Suprapubic skin (tissue), 4 donors: ENCODE measurements around the gene SMAD1. TPM values are rescaled to one million over a fixed set of nuclear protein-coding genes. Genes with fewer than 3 reads are reported as not detected.

ENCODE experiments used
- DNase-seq, 2 donors: peaks; one replicate each; pipeline ENCODE4 v3.0.0-alpha.2; 2019; ENCODE audit warnings: low spot score in 2 of 2
- H3K27ac ChIP-seq: fragments of 200-600 bp; sonication (generic); one replicate; pipeline ENCODE4 v1.5.1; 2019
- H3K27me3 ChIP-seq: fragments of 200-600 bp; sonication (generic); one replicate; pipeline ENCODE4 v1.5.1; 2019
- H3K36me3 ChIP-seq: fragments of 200-600 bp; sonication (generic); one replicate; pipeline ENCODE4 v1.5.1; 2019
- H3K4me1 ChIP-seq: fragments of 200-600 bp; sonication (generic); one replicate; pipeline ENCODE4 v1.5.1; 2019
- H3K4me3 ChIP-seq: fragments of 200-600 bp; sonication (generic); one replicate; pipeline ENCODE4 v1.5.1; 2019; ENCODE audit warnings: mild to moderate bottlenecking
- H3K9me3 ChIP-seq: fragments of 200-600 bp; sonication (generic); one replicate; pipeline ENCODE4 v1.5.1; 2019
- EP300 ChIP-seq: sonication (generic); formaldehyde crosslinking; IDR thresholded peaks from one replicate; pipeline ENCODE4 v1.6.1; 2017; ENCODE audit warnings: antibody characterized with exemption
- POLR2A ChIP-seq, 2 donors: fragments of 450-650 bp; IDR thresholded peaks; one replicate each; pipeline ENCODE4 v1.6.1; 2017; ENCODE audit warnings: antibody characterized with exemption in 2 of 2, mild to moderate bottlenecking in 2 of 2, moderate library complexity in 2 of 2
- POLR2AphosphoS5 ChIP-seq, 3 donors: sonication (generic); formaldehyde crosslinking; IDR thresholded peaks; one replicate each; pipeline ENCODE4 v1.6.1; 2017; ENCODE audit warnings: antibody characterized with exemption in 3 of 3
- WGBS: methylation state at CpG from one replicate; pipeline ENCODE4 v1.1.5; 2018; 5-methylcytosine and 5-hydroxymethylcytosine counted together
- total RNA-seq, 4 donors: library from RNA; depleted of rRNA; stranded (reverse); fragments of >200 nt; gene quantifications; one replicate each; pipeline ENCODE4 v1.1.0, GENCODE V29; 2016
- TF ChIP-seq, protein P1 (sequence below), 2 donors: fragments of 200-600 bp in 1 of 2; fragments of 450-650 bp in 1 of 2; sonication (generic) in 1 of 2; IDR thresholded peaks; one replicate each; pipeline ENCODE4 v1.5.1; 2016 to 2019; ENCODE audit warnings: antibody characterized with exemption in 2 of 2, mild to moderate bottlenecking in 1 of 2, moderate library complexity in 1 of 2

SMAD1 gene
- total RNA-seq, 4 donors from 2014 or later: 38.0 to 61.7 (median 55.9) TPM

DNA sequence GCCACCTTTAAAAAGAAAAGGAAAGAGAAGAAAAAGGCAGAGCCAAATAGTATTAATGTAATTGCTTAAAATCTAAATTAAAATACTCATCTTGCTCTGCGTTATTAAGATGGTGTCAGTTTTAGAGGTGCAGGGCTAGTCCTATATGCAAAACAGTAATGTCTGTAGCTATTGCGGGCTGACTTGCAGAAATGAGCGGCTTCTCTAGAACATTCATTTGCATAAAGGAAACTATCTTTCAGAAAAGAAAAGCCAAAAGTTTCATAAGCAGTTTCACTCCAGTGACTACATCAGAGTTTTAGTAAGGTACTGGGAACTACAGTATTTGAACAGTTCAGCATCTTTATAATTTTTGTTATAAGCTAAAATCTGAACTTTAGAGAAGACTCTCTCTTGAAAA, 6.0 kb downstream of the SMAD1 start:
- Histone ChIP-seq H3K9me3 (no peaks in the 10 kb centered on the region), H3K27ac (no peak overlapping the region), H3K4me3 (no peak overlapping the region), H3K4me1 (peaks cover 52% of the 10 kb centered on the region), H3K36me3 (no peaks in the 10 kb centered on the region), H3K27me3 (no peaks in the 10 kb centered on the region)
- WGBS: 50% methylated on average over 3 of the region's 3 CpGs
- DNase-seq: no peak
- TF ChIP-seq EP300 (no peak), POLR2A (IDR thresholded peaks at IDR 0.05) (no peak), POLR2AphosphoS5 (IDR thresholded peaks at IDR 0.05) (no peak)
- TF ChIP-seq, protein P1, sequence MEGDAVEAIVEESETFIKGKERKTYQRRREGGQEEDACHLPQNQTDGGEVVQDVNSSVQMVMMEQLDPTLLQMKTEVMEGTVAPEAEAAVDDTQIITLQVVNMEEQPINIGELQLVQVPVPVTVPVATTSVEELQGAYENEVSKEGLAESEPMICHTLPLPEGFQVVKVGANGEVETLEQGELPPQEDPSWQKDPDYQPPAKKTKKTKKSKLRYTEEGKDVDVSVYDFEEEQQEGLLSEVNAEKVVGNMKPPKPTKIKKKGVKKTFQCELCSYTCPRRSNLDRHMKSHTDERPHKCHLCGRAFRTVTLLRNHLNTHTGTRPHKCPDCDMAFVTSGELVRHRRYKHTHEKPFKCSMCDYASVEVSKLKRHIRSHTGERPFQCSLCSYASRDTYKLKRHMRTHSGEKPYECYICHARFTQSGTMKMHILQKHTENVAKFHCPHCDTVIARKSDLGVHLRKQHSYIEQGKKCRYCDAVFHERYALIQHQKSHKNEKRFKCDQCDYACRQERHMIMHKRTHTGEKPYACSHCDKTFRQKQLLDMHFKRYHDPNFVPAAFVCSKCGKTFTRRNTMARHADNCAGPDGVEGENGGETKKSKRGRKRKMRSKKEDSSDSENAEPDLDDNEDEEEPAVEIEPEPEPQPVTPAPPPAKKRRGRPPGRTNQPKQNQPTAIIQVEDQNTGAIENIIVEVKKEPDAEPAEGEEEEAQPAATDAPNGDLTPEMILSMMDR (IDR thresholded peaks at IDR 0.05): no peak

DNA sequence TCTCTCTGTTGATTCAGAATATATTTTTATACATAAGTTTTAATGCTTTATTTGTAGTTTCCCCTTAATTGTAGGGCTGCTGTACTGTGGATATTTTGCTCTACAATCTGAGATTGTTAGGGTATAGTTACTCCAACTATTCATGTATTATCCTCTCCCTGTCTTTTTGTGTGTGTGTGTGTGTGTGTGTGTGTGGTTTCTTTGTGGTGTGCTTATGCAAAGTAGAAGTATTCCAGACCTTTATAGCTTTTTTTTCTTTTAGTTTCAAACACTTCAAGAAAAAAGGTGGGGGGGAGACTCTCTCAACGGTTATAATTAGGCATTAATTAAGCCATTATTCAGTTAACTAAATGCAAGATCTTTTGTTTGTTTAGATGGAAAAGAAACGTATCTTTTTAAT, 6.7 kb downstream of the SMAD1 start:
- Histone ChIP-seq H3K9me3 (no peaks in the 10 kb centered on the region), H3K36me3 (no peaks in the 10 kb centered on the region), H3K27me3 (no peaks in the 10 kb centered on the region), H3K27ac (no peak overlapping the region), H3K4me1 (peaks cover 52% of the 10 kb centered on the region), H3K4me3 (no peak overlapping the region)
- DNase-seq: no peak
- TF ChIP-seq EP300 (no peak), POLR2A (IDR thresholded peaks at IDR 0.05) (no peak), POLR2AphosphoS5 (IDR thresholded peaks at IDR 0.05) (no peak)
- TF ChIP-seq, protein P1 (IDR thresholded peaks at IDR 0.05): no peak
- 55% methylated on average over 2 of the region's 2 CpGs for WGBS

DNA sequence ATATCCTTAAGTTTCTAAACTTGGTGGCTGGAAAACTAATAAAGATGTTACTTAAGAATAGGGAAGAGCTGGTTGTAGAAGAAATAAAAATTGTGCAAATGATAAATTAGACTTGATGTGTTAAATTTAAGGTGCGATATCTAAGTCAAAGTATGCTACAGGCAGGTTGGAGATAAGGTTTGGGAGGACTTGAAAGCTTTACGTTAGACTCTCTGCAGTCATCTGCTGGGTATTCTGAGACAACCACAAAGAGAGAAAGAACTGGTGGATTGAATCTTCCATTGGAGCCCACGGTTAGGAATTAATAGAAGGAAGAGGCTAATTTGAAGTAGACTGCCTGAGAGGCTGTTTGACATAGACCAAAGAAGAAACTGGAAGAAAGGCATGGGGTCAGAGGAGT, 7.9 kb downstream of the SMAD1 start:
- Histone ChIP-seq H3K27me3 (no peaks in the 10 kb centered on the region), H3K27ac (no peak overlapping the region), H3K36me3 (no peaks in the 10 kb centered on the region), H3K4me1 (peaks cover 52% of the 10 kb centered on the region), H3K9me3 (no peaks in the 10 kb centered on the region), H3K4me3 (no peak overlapping the region)
- 81% methylated on average over 3 of the region's 3 CpGs for WGBS
- DNase-seq: no peak
- TF ChIP-seq POLR2AphosphoS5 (IDR thresholded peaks at IDR 0.05) (no peak), EP300 (no peak), POLR2A (IDR thresholded peaks at IDR 0.05) (no peak)
- TF ChIP-seq, protein P1 (IDR thresholded peaks at IDR 0.05): no peak

DNA sequence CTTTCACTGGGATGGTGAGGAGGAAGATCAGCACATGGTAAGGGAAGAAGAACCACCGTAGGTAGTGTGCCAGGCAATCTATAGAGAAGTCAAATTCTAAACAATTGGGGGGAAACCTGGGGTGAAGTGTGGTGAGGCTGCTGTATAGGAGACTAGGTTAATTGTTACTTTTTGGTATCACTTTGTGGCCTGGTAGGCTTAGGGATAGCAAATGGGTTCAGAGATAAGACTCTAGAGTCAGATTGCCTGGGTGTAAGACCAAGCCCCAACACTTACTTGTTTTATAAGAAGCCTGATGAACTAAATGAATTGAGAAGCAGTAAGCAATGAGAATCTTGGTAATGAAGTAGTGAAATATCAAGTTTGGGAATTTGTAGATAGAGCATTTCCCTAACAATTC, 8.7 kb downstream of the SMAD1 start:
- Histone ChIP-seq H3K27ac (no peak overlapping the region), H3K4me1 (peaks cover 56% of the 10 kb centered on the region), H3K9me3 (no peaks in the 10 kb centered on the region), H3K4me3 (no peak overlapping the region), H3K36me3 (no peaks in the 10 kb centered on the region), H3K27me3 (no peaks in the 10 kb centered on the region)
- 79% methylated on average over 1 of the region's 1 CpG for WGBS
- DNase-seq: no peak
- TF ChIP-seq EP300 (no peak), POLR2A (IDR thresholded peaks at IDR 0.05) (no peak), POLR2AphosphoS5 (IDR thresholded peaks at IDR 0.05) (no peak)
- TF ChIP-seq, protein P1 (IDR thresholded peaks at IDR 0.05): no peak

DNA sequence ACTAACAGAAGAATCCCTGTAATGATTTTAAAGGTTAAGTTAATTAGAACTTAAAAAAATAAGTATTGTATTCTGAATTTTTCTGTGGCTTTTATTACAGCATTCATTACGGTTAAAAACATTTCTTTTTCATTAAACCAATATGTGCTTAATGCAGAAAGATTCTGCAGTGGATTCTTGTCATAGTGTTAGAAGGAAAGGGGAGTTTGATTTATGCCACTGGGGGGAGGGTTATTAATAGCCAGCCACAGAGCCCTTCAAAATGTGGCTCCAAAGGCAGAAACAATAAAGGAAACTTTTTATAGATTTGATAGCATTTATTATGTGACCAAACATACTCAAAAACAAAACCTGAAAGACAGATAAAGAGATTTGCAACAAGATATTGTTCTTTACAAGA, 9.1 kb downstream of the SMAD1 start:
- no peak for DNase-seq
- 70% methylated on average over 1 of the region's 1 CpG for WGBS
- Histone ChIP-seq H3K36me3 (no peaks in the 10 kb centered on the region), H3K27me3 (no peaks in the 10 kb centered on the region), H3K4me1 (peaks cover 55% of the 10 kb centered on the region), H3K27ac (no peak overlapping the region), H3K4me3 (no peak overlapping the region), H3K9me3 (no peaks in the 10 kb centered on the region)
- TF ChIP-seq, protein P1 (IDR thresholded peaks at IDR 0.05): no peak
- TF ChIP-seq EP300 (no peak), POLR2AphosphoS5 (IDR thresholded peaks at IDR 0.05) (no peak), POLR2A (IDR thresholded peaks at IDR 0.05) (no peak)
